Endothelial cell of hepatic sinusoid (primary cell): ENCODE measurements around the gene USHBP1.
"Not testable (repeated sequence)": the region's sequence is repeated elsewhere in the genome, so short reads cannot be mapped to it uniquely, and the experiment has no call there.

Experiments
- in situ Hi-C: cut with HindIII; loops from 2 replicates; pipeline ENCODE4 v1.10.0; 2017; ENCODE audit warnings: low sequenced_read_pairs

The USHBP1 gene

DNA sequence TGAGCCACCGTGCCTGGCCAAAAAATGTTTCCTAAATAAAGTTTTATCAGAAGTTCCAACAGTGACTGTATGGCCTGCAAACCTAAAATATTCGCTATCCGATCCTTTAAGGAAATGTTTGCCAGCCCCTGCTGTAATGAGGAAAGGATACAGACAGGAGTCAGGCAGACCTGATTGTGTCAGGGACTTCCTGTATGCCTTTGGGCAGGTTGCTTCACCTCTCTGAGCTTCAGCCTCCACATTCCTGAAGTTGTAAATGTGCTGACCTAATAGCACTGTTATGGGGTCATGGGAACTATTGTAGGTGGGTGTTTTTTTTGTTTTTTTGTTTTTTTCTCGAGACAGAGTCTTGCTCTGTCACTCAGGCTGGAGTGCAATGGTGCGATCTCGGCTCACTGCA lies 32.4 kb upstream of the USHBP1 start:
- in situ Hi-C loops = no loop called here

DNA sequence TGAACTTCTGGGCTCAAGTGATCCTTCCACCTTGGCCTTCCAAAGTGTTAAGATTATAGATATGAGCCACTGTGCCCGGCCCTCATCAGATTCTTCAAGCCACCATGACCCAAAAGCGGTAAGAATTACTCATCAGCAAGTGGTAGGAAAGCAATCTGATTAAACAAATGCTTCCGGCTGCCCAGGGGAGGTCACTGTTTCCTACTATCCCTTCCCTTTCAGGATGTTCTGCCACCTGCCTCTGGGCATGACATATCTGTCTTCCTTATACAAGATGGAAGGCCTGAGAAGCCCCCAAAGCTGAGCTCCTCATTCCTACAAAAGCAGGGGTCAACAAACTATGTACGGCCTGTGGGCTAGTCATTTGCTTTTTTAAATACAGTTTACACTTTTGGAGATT lies 31.7 kb upstream of the USHBP1 start:
- in situ Hi-C loops = no loop called here

DNA sequence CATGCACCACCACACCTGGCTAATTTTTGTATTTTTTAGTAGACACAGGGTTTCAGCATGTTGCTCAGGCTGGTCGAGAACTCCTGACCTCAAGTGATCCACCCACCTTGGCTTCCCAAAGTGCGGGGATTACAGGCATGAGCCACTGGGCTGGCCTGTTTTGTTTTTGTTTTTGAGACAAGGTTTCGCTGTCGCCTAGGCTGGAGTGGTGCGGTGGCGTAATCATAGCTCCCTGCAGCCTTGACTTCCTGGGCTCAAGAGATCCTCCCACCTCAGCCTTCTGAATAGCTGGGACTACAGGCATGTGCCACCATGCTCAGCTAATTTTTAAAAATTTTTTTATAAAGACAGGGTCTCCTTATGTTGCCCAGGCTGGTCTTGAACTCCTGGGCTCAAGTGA lies 31.0 kb upstream of the USHBP1 start:
- in situ Hi-C loops = not testable (repeated sequence)

DNA sequence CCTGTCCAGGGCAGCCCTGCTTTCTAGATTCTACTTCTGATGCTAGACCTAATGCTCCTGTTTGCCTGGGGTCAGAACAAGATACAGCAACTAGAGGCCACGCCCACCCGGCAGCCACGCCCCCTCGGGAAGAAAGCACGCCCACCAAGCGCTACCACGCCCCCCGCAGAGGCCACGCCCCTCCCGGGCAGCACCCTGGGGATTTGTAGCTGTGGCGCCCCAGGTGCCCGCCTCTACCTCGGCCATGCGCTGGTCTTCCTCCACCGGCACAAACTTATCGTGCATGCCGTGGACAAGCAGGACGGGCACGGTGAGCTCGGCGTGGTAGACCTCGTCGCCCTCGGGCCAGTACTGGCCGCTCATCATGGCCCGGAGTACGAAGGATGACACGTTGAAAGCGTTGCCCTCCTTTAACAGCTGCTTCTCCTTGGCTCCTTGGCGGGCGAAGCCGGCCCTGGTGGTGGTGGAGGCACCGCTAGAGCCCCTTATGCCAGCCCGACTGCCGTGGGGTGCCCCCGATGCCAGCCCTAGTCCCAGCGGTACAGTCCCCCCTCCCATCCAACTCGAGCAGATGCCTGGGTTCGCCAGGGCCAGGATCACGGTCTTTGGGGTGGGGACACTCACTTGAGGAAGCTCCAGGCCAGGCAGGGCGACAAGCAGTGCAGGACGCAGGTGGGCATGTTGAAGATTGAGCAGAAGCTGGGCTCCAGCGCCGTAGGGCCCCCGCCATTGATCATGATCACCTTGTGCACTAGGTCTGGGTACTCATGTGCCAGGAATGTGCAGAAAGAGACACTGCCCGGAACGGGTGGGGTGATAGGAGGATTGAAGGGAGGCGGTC lies 29.7 kb upstream of the USHBP1 start:
- in situ Hi-C loops = no loop called here

DNA sequence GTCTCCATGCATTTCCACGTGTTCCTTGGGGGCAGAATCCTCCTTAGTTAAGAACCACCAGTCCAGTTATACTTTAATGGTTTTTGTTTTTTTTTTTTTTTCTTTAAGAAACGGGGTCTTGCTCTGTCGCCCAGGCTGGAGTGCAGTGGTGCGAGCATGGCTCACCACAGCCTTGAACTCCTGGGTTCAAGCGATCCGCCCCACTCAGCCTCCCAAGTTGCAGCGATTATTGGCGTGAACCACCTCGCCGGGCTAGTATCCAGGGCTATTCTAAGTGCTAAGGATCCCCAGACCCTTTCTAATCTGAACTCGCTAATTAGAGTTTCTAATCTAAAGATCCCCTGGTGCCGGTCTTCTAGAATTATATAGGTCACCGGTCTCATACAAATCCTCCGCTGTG lies 29.1 kb upstream of the USHBP1 start:
- in situ Hi-C loops = no loop called here

DNA sequence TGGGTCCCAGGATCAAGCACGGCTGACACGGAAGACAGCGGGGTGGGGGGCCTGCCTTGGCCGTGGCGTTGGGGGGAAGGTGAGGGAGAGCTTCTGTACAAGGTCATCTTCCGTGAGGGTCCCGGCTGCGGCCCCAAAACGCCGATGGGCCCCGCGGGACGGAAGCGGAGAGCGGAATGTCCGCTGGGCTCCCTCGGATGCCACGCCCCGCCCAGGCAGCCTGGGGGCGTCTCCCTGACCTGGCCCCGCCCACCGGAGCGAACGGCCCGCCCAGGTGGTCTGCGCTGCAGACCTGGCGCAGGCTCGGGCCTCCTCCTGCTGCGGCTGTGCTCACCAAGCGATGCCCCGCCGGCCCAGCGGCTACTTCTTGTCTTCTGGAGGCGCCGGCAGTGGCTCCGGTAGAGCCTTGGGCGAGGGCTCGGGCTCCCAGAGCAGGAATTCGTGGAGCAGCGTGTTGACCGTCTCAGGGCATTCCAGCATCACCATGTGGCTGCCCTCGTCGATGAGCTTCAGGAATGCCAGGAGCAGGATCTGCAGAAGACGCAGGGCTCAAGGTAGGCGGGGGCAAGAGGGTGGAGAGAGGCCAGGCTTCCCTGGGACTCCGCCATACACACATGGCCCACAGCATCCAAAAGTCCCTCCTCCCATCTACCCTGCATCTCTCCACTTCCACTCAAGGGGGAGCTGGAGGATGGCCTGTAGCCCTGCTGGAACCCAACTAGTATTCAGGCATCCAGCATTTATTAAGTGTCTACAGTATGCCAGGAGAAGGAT lies 27.9 kb upstream of the USHBP1 start:
- in situ Hi-C loops = no loop called here

DNA sequence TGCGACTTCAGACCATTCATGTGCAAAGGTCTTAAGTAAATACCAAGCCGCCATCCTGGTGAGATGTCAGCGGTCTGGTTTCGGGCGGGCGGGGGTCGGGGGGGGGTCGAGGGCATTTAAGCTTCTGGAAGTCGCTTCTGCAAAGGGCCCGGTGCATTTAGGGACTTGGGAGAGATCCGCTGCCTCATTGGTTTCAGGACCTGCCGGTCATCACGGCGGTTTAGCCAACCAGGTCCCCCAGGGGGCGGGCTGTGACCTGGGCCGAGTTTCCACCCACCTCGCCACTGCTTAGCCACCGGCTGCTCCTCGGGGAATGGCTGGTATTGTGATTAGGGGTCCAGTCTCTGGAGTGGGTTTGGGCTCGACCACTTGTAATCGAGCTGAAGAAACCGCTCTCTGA lies 24.9 kb upstream of the USHBP1 start:
- in situ Hi-C loops = no loop called here

DNA sequence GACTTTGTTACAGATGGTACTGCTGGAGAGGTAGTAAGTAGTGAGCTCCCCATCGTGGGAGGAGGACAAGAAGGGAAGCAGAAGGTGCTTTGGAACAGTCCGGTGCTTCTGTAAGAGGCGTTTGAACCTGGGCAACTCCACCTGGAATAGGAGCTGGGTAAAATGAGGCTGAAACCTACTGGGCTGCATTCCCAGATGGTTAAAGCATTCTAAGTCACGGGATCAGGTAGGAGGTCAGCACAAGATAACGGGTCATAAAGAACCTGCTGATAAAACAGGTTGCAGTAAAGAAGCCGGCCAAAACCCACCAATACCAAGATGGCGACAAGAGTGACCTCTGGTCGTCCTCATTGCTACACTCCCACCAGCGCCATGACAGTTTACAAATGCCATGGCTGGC lies 22.2 kb upstream of the USHBP1 start:
- in situ Hi-C loops = no loop called here

DNA sequence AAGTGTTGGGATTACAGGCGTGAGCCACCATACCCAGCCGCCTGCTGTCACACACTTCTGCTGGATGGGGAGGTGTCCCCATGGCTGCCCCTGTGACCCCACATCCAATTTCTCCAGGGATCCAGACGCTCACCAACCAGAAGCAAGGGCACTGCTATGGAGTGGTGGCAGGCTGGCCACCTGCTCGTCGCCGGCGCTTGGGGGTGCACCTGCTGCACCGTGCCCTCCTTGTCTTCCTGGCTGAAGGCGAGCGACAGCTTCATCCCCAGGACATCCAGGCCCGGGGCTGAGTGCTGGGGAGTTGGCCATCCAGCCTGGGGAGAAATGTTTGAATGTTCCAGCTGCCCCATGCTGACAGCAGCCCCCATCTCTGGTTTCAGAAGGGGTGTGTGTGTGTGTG lies 21.7 kb upstream of the USHBP1 start:
- in situ Hi-C loops = no loop called here

- in situ Hi-C loops = no loop called here
These were observed 21.0 kb upstream of the USHBP1 start for GRCh38 chr19:17285415-17286135.

GRCh38 chr19:17283504-17283996 lies 19.0 kb upstream of the USHBP1 start:
- in situ Hi-C loops = no loop called here

DNA sequence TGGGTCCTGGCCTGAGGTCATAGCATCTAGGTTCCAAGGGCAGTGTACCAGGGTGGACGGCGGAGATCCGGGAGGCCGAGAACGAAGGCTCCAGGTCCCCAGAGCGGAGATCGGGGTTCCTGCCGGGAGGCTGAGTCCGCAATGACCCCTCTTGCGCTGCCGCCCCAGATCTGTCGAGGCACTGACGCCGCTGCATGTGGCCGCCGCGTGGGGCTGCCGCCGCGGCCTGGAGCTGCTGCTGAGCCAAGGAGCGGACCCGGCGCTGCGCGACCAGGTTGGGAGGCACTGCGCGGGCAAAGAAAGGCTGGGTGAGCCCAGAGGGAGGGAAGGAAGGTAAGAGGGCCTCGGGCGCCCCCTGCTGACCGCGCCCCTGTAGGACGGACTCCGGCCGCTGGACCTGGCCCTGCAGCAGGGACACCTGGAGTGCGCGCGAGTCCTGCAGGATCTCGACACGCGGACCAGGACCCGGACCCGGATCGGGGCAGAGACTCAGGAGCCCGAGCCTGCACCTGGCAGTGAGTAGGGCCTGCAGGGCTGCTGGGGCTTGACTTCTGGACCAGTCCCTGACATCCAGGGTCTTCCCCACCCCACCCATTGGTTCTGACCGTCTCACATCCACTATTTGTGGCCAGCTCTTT lies 18.1 kb upstream of the USHBP1 start:
- in situ Hi-C loops = no loop called here

DNA sequence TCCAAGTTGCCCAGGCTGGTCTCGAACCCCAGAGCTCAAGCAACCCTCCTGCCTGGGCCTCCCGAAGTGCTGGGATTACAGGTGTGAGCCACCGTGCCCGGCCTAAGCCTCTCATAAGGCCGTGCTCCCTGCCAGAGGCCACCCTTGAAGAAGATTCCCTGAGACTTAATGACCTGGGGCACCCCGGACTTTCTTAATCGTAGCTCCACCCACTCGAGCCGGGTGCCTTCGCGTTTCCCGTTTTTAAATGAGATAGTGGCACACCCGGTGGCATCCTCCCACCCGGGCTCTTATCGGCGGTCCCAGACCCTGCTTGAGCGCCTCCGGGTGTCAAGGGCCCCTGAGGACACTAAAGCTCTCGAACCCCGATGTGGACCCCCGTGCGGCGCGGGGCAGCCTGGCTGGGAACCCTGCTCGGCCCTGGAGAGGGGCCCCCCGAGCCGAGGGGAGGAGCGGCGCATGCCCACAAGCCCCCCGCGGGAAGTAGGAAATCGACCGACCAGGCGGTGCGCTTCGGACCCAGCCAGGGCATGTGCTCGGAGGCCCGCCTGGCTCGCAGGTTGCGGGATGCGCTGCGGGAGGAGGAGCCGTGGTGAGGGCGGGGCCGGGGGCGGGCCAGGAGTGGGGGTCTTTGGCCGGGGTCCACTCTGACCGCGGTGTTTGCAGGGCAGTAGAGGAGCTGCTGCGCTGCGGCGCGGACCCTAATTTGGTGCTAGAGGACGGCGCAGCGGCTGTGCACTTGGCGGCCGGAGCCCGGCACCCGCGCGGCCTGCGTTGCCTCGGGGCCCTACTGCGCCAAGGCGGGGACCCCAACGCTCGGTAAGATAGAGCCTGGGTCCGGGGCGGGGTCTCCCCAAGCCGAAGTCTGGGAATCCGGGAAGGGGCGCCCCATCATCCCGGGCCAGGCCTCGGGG lies 17.1 kb upstream of the USHBP1 start, which contains the start of gene ANKLE1:
ANKLE1 (plus strand) TSS at position 511 of the 914 bp plus-strand sequence; CDS start at position 531, 20 bp downstream.
- in situ Hi-C loops = no loop called here

- in situ Hi-C loops = no loop called here
These were observed 14.9 kb upstream of the USHBP1 start for GRCh38 chr19:17279436-17279835.

- in situ Hi-C loops = no loop called here
These were observed 11.1 kb upstream of the USHBP1 start for GRCh38 chr19:17275441-17276175.

- in situ Hi-C loops = not testable (repeated sequence)
These were observed 10.3 kb upstream of the USHBP1 start for GRCh38 chr19:17274892-17275291.

DNA sequence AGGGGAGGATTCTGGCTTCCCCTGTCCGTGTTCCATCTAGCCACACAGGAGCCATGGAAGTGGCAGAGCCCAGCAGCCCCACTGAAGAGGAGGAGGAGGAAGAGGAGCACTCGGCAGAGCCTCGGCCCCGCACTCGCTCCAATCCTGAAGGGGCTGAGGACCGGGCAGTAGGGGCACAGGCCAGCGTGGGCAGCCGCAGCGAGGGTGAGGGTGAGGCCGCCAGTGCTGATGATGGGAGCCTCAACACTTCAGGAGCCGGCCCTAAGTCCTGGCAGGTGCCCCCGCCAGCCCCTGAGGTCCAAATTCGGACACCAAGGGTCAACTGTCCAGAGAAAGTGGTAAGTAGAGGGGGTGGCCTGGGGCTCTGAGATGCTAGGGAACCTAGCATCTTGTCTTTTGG lies 4.2 kb upstream of the USHBP1 start:
- in situ Hi-C loops = no loop called here

- in situ Hi-C loops = no loop called here
These were observed 2.6 kb upstream of the USHBP1 start, which contains the start of gene BABAM1 for GRCh38 chr19:17266975-17267788. Gene BABAM1 (plus strand): TSS chr19:17267443. CDS start chr19:17268807, 1,364 bp downstream.
